ENCODE results near the gene ZNF454. TPM values are rescaled to one million over a fixed set of nuclear protein-coding genes. Genes with fewer than 3 reads are reported as not detected.

The ZNF454 gene
- total RNA-seq, 6 donors from 2014 or later: 0.83 to 7.3 (median 2.1) TPM

DNA sequence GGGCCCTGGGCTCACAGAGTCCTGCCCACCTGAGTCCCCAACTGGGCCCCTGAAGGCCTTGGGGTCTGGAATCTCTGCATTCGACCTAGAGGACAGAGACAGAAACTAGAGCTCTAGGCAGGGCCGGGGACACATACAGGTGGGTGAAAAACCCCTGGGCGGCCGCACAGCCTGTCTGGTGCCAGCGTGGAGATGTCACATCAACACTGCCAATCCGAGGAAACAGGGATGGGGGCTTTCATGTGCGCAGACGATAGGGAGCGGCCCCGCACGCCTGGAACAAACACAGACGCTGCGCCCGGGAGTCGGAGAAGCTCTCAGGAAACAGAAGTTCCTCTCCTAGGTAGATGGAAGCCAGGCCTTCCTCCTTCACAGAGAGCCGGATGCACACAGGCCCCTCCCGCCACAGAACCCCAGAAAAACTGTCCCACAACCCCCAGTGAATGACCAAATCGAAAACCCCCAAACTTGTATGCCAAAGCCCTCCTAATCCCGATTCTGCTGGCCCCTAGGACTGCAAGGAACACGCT is 52.3 kb downstream of the ZNF454 start:
- 55 to 56% methylated on average over 7 to 20 of the region's 20 CpGs for WGBS, 2 donors
- no peaks in the 10 kb centered on the region for H3K36me3 ChIP-seq
- no peak overlapping the region for H3K4me3 ChIP-seq
- TF ChIP-seq EP300 (IDR thresholded peaks at IDR 0.05) (no peak), POLR2A (IDR thresholded peaks at IDR 0.05) (no peak), POLR2AphosphoS5 (IDR thresholded peaks at IDR 0.05) (no peak)
- TF ChIP-seq, protein P1, sequence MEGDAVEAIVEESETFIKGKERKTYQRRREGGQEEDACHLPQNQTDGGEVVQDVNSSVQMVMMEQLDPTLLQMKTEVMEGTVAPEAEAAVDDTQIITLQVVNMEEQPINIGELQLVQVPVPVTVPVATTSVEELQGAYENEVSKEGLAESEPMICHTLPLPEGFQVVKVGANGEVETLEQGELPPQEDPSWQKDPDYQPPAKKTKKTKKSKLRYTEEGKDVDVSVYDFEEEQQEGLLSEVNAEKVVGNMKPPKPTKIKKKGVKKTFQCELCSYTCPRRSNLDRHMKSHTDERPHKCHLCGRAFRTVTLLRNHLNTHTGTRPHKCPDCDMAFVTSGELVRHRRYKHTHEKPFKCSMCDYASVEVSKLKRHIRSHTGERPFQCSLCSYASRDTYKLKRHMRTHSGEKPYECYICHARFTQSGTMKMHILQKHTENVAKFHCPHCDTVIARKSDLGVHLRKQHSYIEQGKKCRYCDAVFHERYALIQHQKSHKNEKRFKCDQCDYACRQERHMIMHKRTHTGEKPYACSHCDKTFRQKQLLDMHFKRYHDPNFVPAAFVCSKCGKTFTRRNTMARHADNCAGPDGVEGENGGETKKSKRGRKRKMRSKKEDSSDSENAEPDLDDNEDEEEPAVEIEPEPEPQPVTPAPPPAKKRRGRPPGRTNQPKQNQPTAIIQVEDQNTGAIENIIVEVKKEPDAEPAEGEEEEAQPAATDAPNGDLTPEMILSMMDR (IDR thresholded peaks at IDR 0.05): no peak
- peaks cover 0 to 13% (median 0%) of the 10 kb centered on the region in 4 donors for H3K4me1 ChIP-seq
- ATAC-seq (ENCODE audit: low FRiP score in 2 of 2) (no peak), DNase-seq (peak in 1 of 2 donors; percentile 54)
- H3K9me3 ChIP-seq: peaks cover 0 to 28% (median 17%) of the 10 kb centered on the region in 4 donors
- no peak overlapping the region for H3K27ac ChIP-seq
- peaks cover 0 to 11% (median 0%) of the 10 kb centered on the region in 4 donors for H3K27me3 ChIP-seq

DNA sequence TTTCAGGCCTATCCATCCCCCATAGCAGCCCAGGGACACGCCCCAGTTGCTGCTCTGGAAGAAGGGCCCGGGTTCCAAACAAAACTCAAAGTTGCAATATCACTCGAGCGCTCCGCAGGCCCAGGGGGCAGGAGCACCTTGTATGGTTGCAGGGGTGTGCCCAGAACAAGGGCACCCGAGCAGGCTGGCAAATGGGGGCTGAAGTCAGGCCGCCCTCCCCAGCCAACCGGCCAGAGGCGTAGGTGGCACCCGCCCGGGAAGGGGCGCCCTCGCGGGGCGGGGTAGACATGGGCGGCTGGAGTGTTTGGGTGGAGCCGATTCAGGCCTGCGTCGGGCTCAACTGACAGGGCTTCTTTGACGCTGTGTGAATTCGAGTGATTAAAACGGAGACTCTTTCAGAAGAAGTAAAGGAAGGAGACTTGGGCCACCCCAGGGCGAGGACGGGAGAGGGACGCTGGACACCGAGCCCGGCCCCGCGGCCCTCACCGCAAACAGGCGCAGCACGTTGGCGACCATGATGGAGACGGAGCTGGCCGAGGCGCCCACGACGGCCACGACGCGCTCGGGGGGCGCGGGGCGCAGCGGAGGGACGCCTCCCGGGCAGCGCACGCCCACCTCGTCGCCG is 53.1 kb downstream of the ZNF454 start:
- ATAC-seq (ENCODE audit: low FRiP score in 2 of 2): no peak
- Histone ChIP-seq H3K4me1 (peaks cover 0 to 13% (median 0%) of the 10 kb centered on the region in 4 donors), H3K27me3 (peaks cover 0 to 11% (median 0%) of the 10 kb centered on the region in 4 donors), H3K9me3 (peaks cover 0 to 23% (median 14%) of the 10 kb centered on the region in 4 donors), H3K36me3 (no peaks in the 10 kb centered on the region), H3K4me3 (no peak overlapping the region), H3K27ac (no peak overlapping the region)
- WGBS, 2 donors: 25 to 38% methylated on average over 36 to 52 of the region's 53 CpGs
- TF ChIP-seq EP300 (IDR thresholded peaks at IDR 0.05) (no peak), POLR2A (IDR thresholded peaks at IDR 0.05) (no peak), POLR2AphosphoS5 (IDR thresholded peaks at IDR 0.05) (no peak)
- TF ChIP-seq, protein P1 (IDR thresholded peaks at IDR 0.05): no peak
- peak in 1 of 2 donors; percentile 67 for DNase-seq

DNA sequence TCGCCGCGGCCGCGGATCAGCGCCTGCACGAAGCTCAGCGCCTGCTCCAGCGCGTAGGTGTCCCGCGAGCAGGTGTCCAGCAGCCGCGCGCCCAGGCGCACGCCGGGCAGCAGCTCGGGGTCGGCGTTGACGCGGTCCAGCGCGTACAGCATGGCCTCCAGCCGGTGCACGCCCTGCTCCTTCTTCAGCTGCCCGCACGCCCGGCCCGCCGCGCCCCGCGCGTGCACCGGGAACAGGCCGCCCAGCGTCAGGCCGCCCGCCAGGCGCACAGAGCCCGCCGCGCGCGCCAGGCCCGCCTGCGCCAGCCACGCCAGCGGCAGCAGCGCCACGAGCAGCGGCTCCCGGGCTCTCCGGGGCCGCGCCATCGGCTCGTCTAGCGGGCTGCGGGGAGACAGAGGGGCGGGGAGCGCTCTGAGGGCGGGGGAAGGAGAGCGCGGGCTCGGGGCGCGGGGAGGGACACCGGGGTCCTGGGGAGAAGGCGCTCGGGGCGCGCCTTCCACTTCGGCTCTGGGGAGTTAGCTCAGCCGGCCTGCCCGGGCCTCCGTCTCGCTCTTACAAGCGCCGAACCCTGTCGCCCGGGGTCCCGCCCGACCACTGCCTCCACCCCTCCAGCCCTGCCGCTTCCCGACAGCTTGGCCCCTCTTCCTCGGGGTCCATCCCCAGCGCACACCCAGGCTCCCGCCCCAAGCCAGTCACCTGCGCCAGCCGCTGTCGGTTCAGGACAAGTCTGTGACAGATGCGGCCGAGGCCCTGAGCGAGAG is 53.8 kb downstream of the ZNF454 start, which contains the start of gene GRM6:
TSS of gene GRM6 (minus strand) at position 741 of the 761 bp plus-strand sequence. CDS start at position 365, 376 bp downstream.
- no peak within 1 kb of the TSS for H3K27ac ChIP-seq
- ATAC-seq (ENCODE audit: low FRiP score in 2 of 2): no peak
- no peak for TF ChIP-seq POLR2A (IDR thresholded peaks at IDR 0.05)
- no peak for TF ChIP-seq POLR2AphosphoS5 (IDR thresholded peaks at IDR 0.05)
- TF ChIP-seq, protein P1 (IDR thresholded peaks at IDR 0.05): no peak
- WGBS, 2 donors: 1 to 6% methylated on average over 11 to 60 of the region's 97 CpGs
- DNase-seq: peak in 1 of 2 donors; percentile 78
- H3K4me3 ChIP-seq: no peak within 1 kb of the TSS
- no peaks in the 10 kb centered on the region for H3K36me3 ChIP-seq
- H3K4me1 ChIP-seq: peaks cover 0 to 13% (median 0%) of the 10 kb centered on the region in 4 donors
- peaks cover 0 to 11% (median 0%) of the 10 kb centered on the region in 4 donors for H3K27me3 ChIP-seq
- H3K9me3 ChIP-seq: peaks cover 0 to 16% (median 9%) of the 10 kb centered on the region in 4 donors

DNA sequence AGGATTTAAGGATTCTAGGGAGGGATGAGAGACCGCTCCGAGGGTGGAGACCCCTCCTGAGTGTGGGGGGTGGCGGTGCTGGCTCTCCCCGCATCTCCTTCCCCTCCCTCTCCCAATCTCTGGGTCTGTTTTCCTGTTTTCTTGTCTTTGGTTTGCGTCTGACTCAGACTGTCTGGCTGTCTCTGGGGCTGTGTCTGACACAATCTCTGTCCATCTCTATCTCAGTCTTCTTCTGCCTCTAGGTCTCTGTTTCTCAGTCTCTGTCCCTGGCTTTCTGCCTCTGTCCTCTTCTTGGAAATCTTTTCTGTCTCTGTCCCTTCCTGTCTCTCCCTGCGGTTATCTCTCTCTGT is 54.3 kb downstream of the ZNF454 start:
- 8 to 16% methylated on average over 6 of the region's 6 CpGs for WGBS, 2 donors
- H3K27me3 ChIP-seq: peaks cover 0 to 11% (median 0%) of the 10 kb centered on the region in 4 donors
- H3K4me1 ChIP-seq: peaks cover 0 to 13% (median 0%) of the 10 kb centered on the region in 4 donors
- no peaks in the 10 kb centered on the region for H3K36me3 ChIP-seq
- H3K9me3 ChIP-seq: peaks cover 0 to 12% (median 4%) of the 10 kb centered on the region in 4 donors
- DNase-seq (no peak), ATAC-seq (ENCODE audit: low FRiP score in 2 of 2) (no peak)
- H3K4me3 ChIP-seq: no peak overlapping the region
- no peak overlapping the region for H3K27ac ChIP-seq
- TF ChIP-seq, protein P1 (IDR thresholded peaks at IDR 0.05): no peak
- TF ChIP-seq POLR2A (IDR thresholded peaks at IDR 0.05): no peak
- TF ChIP-seq POLR2AphosphoS5 (IDR thresholded peaks at IDR 0.05): no peak
- no peak for TF ChIP-seq EP300 (IDR thresholded peaks at IDR 0.05)
